ENCODE measurements around the gene METTL5. TPM values are rescaled to one million over a fixed set of nuclear protein-coding genes. Genes with fewer than 3 reads are reported as not detected.
A peak's percentile ranks its signal among the peaks of the same experiment; 100 is the strongest.

METTL5 gene
- total RNA-seq, 2 experiments from 2014 or later, result 63.4 to 63.6 TPM

DNA sequence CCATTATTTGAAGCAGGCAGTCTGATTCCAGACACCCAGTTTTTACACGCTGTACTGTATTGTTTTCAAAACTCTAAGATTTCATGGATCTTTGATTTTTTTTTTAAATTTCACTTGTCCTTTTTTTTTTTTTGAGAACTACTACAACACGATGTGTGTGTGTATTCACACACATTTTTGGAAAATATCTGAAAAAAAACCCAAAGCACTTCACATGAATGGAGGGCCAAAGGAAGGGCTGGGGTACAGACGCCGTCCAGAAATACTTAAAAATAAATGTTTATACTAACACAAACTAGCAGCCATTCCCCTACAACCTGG is 26.3 kb downstream of the METTL5 start:
- ChIA-PET CTCF (interaction anchor here (0.8 to 1.0 kb wide), 2 partner anchors 23 to 1130 kb away, joined by 3 read pairs; partner anchors contain the start of gene GORASP2), POLR2A (interaction anchor here (0.7 to 2.5 kb wide), 6 partner anchors 10 to 691 kb away, joined by 3 to 20 read pairs (median 5); partner anchors contain the start of gene UBR3)
- peak overlapping the region; percentile 82 for H3K4me3 Mint-ChIP-seq
- peaks cover 15% of the 10 kb centered on the region for H3K36me3 Mint-ChIP-seq (ENCODE audit: low read depth)
- no peaks in the 10 kb centered on the region for H3K9me3 Mint-ChIP-seq
- peaks cover 2% of the 10 kb centered on the region for H3K27me3 Mint-ChIP-seq
- peaks cover 35% of the 10 kb centered on the region for H3K4me1 Mint-ChIP-seq
- no peak for DNase-seq
- peak overlapping the region; percentile 86 for H3K27ac Mint-ChIP-seq

GRCh38 chr2:169797601-169798000 is 27.1 kb downstream of the METTL5 start:
- H3K9me3 Mint-ChIP-seq, result no peaks in the 10 kb centered on the region
- peak overlapping the region; percentile 21 for H3K4me3 Mint-ChIP-seq
- no peak overlapping the region for H3K27ac Mint-ChIP-seq
- H3K27me3 Mint-ChIP-seq, result peaks cover 2% of the 10 kb centered on the region
- CTCF ChIA-PET, result no interaction called here
- DNase-seq, result no peak
- peaks cover 32% of the 10 kb centered on the region for H3K4me1 Mint-ChIP-seq
- H3K36me3 Mint-ChIP-seq (ENCODE audit: low read depth), result peaks cover 14% of the 10 kb centered on the region
- POLR2A ChIA-PET, result interaction anchor here (1.5 kb wide), 1 partner anchor 26 kb away, joined by 7 read pairs; no protein-coding TSS in a partner anchor

- no peaks in the 10 kb centered on the region for H3K9me3 Mint-ChIP-seq
- ChIA-PET POLR2A (no interaction called here), CTCF (interaction anchor here (0.6 to 1.0 kb wide), 3 partner anchors 18 to 100 kb away, joined by 3 read pairs; partner anchors contain the start of gene METTL5)
- no peak for DNase-seq
- peaks cover 23% of the 10 kb centered on the region for H3K4me1 Mint-ChIP-seq
- no peak overlapping the region for H3K27ac Mint-ChIP-seq
- peaks cover 5% of the 10 kb centered on the region for H3K36me3 Mint-ChIP-seq (ENCODE audit: low read depth)
- H3K27me3 Mint-ChIP-seq, result peaks cover 2% of the 10 kb centered on the region
- no peak overlapping the region for H3K4me3 Mint-ChIP-seq
Observed at GRCh38 chr2:169796441-169796840, 28.3 kb downstream of the METTL5 start.

- H3K9me3 Mint-ChIP-seq, result no peaks in the 10 kb centered on the region
- CTCF ChIA-PET, result interaction anchor here (1.6 kb wide), 1 partner anchor 24 kb away, joined by 3 read pairs; no protein-coding TSS in a partner anchor
- no peak for DNase-seq
- peaks cover 16% of the 10 kb centered on the region for H3K4me1 Mint-ChIP-seq
- POLR2A ChIA-PET, result no interaction called here
- no peak overlapping the region for H3K4me3 Mint-ChIP-seq
- H3K27me3 Mint-ChIP-seq, result peaks cover 2% of the 10 kb centered on the region
- no peak overlapping the region for H3K27ac Mint-ChIP-seq
- H3K36me3 Mint-ChIP-seq (ENCODE audit: low read depth), result no peaks in the 10 kb centered on the region
Observed at GRCh38 chr2:169795181-169795580, 29.5 kb downstream of the METTL5 start.

DNA sequence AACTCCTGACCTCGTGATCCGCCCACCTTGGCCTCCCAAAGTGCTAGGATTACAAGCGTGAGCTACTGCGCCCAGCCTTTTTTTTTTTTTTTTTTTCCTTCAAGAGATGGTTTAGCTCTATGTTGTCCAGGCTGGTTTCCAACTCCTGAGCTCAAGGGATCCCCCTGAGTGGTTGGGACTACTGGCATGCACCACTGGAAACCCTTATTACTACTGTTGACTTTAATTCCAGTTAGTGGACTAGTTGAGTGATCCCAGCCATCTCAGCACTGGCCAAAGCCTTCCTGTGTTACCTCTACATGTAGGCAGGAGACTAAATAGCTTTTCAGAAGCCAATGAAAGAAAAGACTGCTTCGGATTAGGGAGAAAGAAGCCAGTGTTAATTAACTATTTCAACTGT is 34.1 kb downstream of the METTL5 start:
- Mint-ChIP-seq H3K4me1 (peaks cover 6% of the 10 kb centered on the region), H3K9me3 (no peaks in the 10 kb centered on the region), H3K27ac (no peak overlapping the region), H3K27me3 (peaks cover 18% of the 10 kb centered on the region), H3K4me3 (no peak overlapping the region), H3K36me3 (ENCODE audit: low read depth) (no peaks in the 10 kb centered on the region)
- CTCF ChIA-PET, result interaction anchor here (0.6 to 2.1 kb wide), 5 partner anchors 9 to 338 kb away, joined by 3 to 6 read pairs (median 4); no protein-coding TSS in a partner anchor
- POLR2A ChIA-PET, result interaction anchor here (0.6 kb wide), 1 partner anchor 1866 kb away, joined by 5 read pairs; no protein-coding TSS in a partner anchor
- no peak for DNase-seq

DNA sequence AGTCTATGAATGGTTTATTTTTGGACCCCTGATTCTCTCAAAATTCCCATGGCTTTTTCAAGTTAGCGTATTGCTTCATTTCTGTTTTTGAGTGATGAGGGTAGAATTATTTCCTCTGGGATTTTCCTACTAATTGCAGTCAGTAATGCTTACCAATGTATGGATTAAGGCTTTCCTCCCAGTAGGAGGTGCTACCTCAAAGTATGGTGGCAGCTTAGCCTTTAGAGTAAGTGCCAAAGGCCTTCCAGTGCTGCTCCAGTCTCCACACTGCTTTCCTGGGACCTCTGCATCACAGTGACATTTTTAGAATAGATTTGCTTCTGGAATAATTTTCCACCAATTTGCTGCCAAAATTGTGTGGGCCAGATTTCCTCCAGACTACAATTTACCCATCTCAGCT is 42.2 kb downstream of the METTL5 start:
- Mint-ChIP-seq H3K4me1 (no peaks in the 10 kb centered on the region), H3K36me3 (ENCODE audit: low read depth) (no peaks in the 10 kb centered on the region), H3K27ac (no peak overlapping the region), H3K27me3 (peaks cover 6% of the 10 kb centered on the region), H3K4me3 (no peak overlapping the region), H3K9me3 (no peaks in the 10 kb centered on the region)
- POLR2A ChIA-PET, result no interaction called here
- no peak for DNase-seq
- CTCF ChIA-PET, result no interaction called here

GRCh38 chr2:169781249-169782013 is 43.3 kb downstream of the METTL5 start:
- no peaks in the 10 kb centered on the region for H3K36me3 Mint-ChIP-seq (ENCODE audit: low read depth)
- H3K27ac Mint-ChIP-seq, result no peak overlapping the region
- no peak overlapping the region for H3K4me3 Mint-ChIP-seq
- POLR2A ChIA-PET, result no interaction called here
- no peaks in the 10 kb centered on the region for H3K9me3 Mint-ChIP-seq
- H3K27me3 Mint-ChIP-seq, result peaks cover 6% of the 10 kb centered on the region
- CTCF ChIA-PET, result no interaction called here
- no peak for DNase-seq
- no peaks in the 10 kb centered on the region for H3K4me1 Mint-ChIP-seq

- Mint-ChIP-seq H3K27me3 (peaks cover 5% of the 10 kb centered on the region), H3K4me1 (peaks cover 2% of the 10 kb centered on the region), H3K4me3 (no peak overlapping the region), H3K27ac (no peak overlapping the region), H3K9me3 (no peaks in the 10 kb centered on the region), H3K36me3 (ENCODE audit: low read depth) (no peaks in the 10 kb centered on the region)
- CTCF ChIA-PET, result no interaction called here
- DNase-seq, result no peak
- POLR2A ChIA-PET, result no interaction called here
Observed at GRCh38 chr2:169778446-169778845, 46.3 kb downstream of the METTL5 start.

DNA sequence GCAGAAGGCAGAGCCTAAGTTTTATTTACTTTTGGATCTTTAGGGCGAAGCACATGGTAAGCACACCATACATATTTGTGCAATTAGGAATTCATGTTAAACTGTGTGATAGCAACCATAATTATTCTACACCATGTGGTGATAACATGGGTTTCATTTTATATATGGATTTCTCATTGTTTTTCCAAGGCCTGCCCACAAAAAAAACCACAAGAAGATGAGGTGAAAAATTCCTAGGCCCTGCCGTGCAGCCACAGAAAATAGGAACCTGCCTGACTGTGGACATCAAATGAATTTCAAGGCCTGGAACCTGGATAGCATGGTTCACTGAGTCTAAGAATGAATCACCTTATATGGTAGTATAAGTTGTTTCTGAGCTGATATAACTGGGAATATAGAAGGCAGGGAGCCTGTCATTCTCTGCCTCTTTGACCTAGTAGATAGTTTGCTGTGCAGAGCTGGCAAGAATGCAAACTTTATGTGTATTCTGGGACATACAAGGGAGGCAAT is 48.4 kb downstream of the METTL5 start:
- DNase-seq, result no peak
- H3K36me3 Mint-ChIP-seq (ENCODE audit: low read depth), result no peaks in the 10 kb centered on the region
- peaks cover 2% of the 10 kb centered on the region for H3K27me3 Mint-ChIP-seq
- no peaks in the 10 kb centered on the region for H3K9me3 Mint-ChIP-seq
- peaks cover 2% of the 10 kb centered on the region for H3K4me1 Mint-ChIP-seq
- no peak overlapping the region for H3K4me3 Mint-ChIP-seq
- POLR2A ChIA-PET, result no interaction called here
- no peak overlapping the region for H3K27ac Mint-ChIP-seq
- CTCF ChIA-PET, result interaction anchor here (1.6 kb wide), 1 partner anchor 14 kb away, joined by 6 read pairs; no protein-coding TSS in a partner anchor

DNA sequence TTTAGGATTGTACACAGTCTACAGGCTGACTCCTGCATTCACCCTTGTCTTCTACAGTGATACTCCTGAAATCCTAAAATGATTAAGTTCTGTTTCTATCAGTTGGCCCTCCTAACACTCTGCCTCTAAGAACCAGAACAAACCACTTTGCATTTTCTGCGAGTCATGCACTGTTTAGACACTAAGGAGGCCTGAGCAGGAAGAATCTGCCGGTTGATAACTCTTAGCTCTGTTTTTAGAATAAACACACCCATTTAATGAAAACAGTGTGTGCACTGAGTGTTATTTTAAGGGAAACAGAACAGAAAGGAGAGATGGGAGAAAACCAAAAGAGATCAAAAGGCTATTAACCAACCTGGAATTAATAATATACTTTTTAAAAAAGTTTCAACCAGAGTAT is 48.9 kb downstream of the METTL5 start:
- CTCF ChIA-PET, result interaction anchor here (0.8 to 1.6 kb wide), 2 partner anchors 14 to 53 kb away, joined by 3 to 6 read pairs; no protein-coding TSS in a partner anchor
- Mint-ChIP-seq H3K9me3 (no peaks in the 10 kb centered on the region), H3K27me3 (peaks cover 2% of the 10 kb centered on the region), H3K27ac (no peak overlapping the region), H3K4me1 (peaks cover 2% of the 10 kb centered on the region), H3K4me3 (no peak overlapping the region), H3K36me3 (ENCODE audit: low read depth) (no peaks in the 10 kb centered on the region)
- no peak for DNase-seq
- POLR2A ChIA-PET, result no interaction called here

DNA sequence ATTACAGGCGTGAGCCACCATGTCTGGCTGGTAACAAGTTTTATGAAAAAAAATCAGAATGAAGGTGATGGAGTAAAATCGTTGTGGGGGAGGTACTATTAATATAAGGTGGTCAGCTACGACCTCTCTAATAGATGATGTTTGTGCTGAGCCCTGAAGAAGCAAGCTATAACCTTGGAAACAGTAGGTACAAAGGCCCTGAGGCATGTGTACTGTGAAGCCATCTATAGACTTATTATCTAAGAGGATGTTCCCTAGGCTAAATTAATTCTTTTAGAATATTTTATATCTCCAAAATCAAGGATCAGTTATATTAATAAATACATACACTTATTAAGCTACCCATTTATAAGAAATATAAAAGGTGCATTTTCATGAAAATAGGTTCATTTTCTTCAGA is 49.4 kb downstream of the METTL5 start:
- Mint-ChIP-seq H3K36me3 (ENCODE audit: low read depth) (no peaks in the 10 kb centered on the region), H3K9me3 (no peaks in the 10 kb centered on the region), H3K4me1 (peaks cover 2% of the 10 kb centered on the region), H3K4me3 (no peak overlapping the region), H3K27me3 (peaks cover 2% of the 10 kb centered on the region), H3K27ac (no peak overlapping the region)
- POLR2A ChIA-PET, result no interaction called here
- CTCF ChIA-PET, result interaction anchor here (0.8 to 1.6 kb wide), 2 partner anchors 15 to 53 kb away, joined by 3 to 6 read pairs; no protein-coding TSS in a partner anchor
- no peak for DNase-seq

DNA sequence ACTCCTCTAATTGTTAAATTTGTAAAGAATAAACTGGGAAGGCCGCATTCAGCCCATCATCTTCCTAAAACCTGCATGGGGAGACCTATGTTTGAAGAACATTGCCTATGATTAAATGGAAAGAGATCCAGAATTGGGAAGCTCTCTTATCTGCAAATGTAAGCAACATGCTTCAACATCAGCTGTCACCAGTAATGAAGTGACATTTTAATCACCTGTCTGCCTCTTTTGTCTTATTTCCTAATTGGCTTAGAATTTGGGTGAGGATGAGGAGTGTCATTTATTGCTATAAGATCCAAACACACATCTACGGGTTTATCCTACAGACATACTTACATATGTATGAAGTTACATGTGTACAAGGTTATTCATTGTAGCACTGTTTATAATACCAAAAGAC is 52.1 kb downstream of the METTL5 start:
- no peak overlapping the region for H3K27ac Mint-ChIP-seq
- no peak for DNase-seq
- H3K36me3 Mint-ChIP-seq (ENCODE audit: low read depth), result no peaks in the 10 kb centered on the region
- no peak overlapping the region for H3K4me3 Mint-ChIP-seq
- peaks cover 14% of the 10 kb centered on the region for H3K4me1 Mint-ChIP-seq
- no peaks in the 10 kb centered on the region for H3K9me3 Mint-ChIP-seq
- H3K27me3 Mint-ChIP-seq, result peaks cover 5% of the 10 kb centered on the region
- POLR2A ChIA-PET, result no interaction called here
- CTCF ChIA-PET, result interaction anchor here (0.9 to 1.4 kb wide), 2 partner anchors 15 to 200 kb away, joined by 3 read pairs; no protein-coding TSS in a partner anchor

DNA sequence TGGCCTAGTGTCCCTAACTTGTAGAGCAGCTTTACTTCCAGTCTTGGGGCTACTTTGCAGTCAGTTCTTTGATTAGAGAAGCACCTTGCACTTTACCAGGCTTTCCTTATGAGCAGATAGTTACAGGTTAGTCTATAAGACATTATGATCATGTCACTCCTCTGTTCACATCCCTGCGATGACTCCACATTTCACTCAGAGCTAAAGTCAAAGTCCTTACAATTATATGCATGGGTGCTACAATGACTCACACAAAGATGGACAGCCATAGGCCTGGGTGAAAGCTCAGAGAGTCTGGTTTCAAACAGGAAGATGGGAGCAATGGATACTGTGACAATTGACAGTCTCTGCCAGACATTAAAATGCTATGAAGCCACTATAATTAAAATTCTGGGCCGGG is 53.1 kb downstream of the METTL5 start:
- Mint-ChIP-seq H3K4me3 (no peak overlapping the region), H3K4me1 (peaks cover 23% of the 10 kb centered on the region), H3K27ac (no peak overlapping the region), H3K36me3 (ENCODE audit: low read depth) (no peaks in the 10 kb centered on the region), H3K27me3 (peaks cover 5% of the 10 kb centered on the region), H3K9me3 (no peaks in the 10 kb centered on the region)
- DNase-seq, result no peak
- ChIA-PET CTCF (interaction anchor here (1.2 kb wide), 1 partner anchor 23 kb away, joined by 3 read pairs; no protein-coding TSS in a partner anchor), POLR2A (no interaction called here)
